SK-MEL-5 (cell line): ENCODE results near the gene RASSF3. TPM values are rescaled to one million over a fixed set of nuclear protein-coding genes. Genes with fewer than 3 reads are reported as not detected.

Source experiments
- DNase-seq: peaks from one replicate; pipeline ENCODE4 v3.0.0-alpha.2; 2016; ENCODE audit warnings: low read depth, low spot score
- in situ Hi-C: cut with HindIII; loops from 2 replicates; pipeline ENCODE4 v1.10.0; 2016; ENCODE audit warnings: low sequenced_read_pairs, high pct_unique_total_duplicates, low pct_unique_long_range_greater_than_20kb
- total RNA-seq: library from RNA; depleted of rRNA; stranded (reverse); fragments of >200 nt; shearing (Covaris generic); gene quantifications from 2 replicates; pipeline ENCODE4 v1.2.3, GENCODE V29; 2014

Gene RASSF3
- total RNA-seq, 1 experiment from 2014 or later = 117 TPM

GRCh38 chr12:64695550-64695949 is 85.3 kb downstream of the RASSF3 start:
- in situ Hi-C loops = no loop called here
- DNase-seq = no peak

GRCh38 chr12:64696080-64696741 is 85.9 kb downstream of the RASSF3 start:
- in situ Hi-C loops = no loop called here

GRCh38 chr12:64699504-64700115 is 89.3 kb downstream of the RASSF3 start:
- in situ Hi-C loops = loop anchor here (25.0 kb wide), 1 partner anchor 162 kb away; no protein-coding TSS in a partner anchor
- DNase-seq = no peak

More at GRCh38 chr12:64696080-64696741, 85.9 kb downstream of the RASSF3 start:
- peak; percentile 51 for DNase-seq

- in situ Hi-C loops = loop anchor here (25.0 kb wide), 1 partner anchor 163 kb away; no protein-coding TSS in a partner anchor
Observed at GRCh38 chr12:64700532-64700931, 90.2 kb downstream of the RASSF3 start.

GRCh38 chr12:64701283-64701682 is 91.0 kb downstream of the RASSF3 start:
- in situ Hi-C loops = loop anchor here (25.0 kb wide), 1 partner anchor 164 kb away; no protein-coding TSS in a partner anchor
- DNase-seq = no peak

More at GRCh38 chr12:64700532-64700931, 90.2 kb downstream of the RASSF3 start:
- no peak for DNase-seq

GRCh38 chr12:64706306-64706705 is 96.0 kb downstream of the RASSF3 start:
- in situ Hi-C loops = loop anchor here (25.0 kb wide), 1 partner anchor 169 kb away; no protein-coding TSS in a partner anchor
- no peak for DNase-seq

GRCh38 chr12:64706857-64707256 is 96.6 kb downstream of the RASSF3 start:
- in situ Hi-C loops = loop anchor here (25.0 kb wide), 1 partner anchor 170 kb away; no protein-coding TSS in a partner anchor

GRCh38 chr12:64707362-64707761 is 97.1 kb downstream of the RASSF3 start:
- in situ Hi-C loops = loop anchor here (25.0 kb wide), 1 partner anchor 170 kb away; no protein-coding TSS in a partner anchor
- DNase-seq = no peak

More at GRCh38 chr12:64706857-64707256, 96.6 kb downstream of the RASSF3 start:
- no peak for DNase-seq

GRCh38 chr12:64707926-64708325 is 97.6 kb downstream of the RASSF3 start:
- DNase-seq = no peak
- in situ Hi-C loops = loop anchor here (25.0 kb wide), 1 partner anchor 171 kb away; no protein-coding TSS in a partner anchor

- in situ Hi-C loops = loop anchor here (25.0 kb wide), 1 partner anchor 172 kb away; no protein-coding TSS in a partner anchor
- no peak for DNase-seq
Observed at GRCh38 chr12:64709429-64709828, 99.1 kb downstream of the RASSF3 start.

- no peak for DNase-seq
Observed at GRCh38 chr12:64713376-64713775, 103.1 kb downstream of the RASSF3 start.

GRCh38 chr12:64714551-64714968 is 104.3 kb downstream of the RASSF3 start:
- in situ Hi-C loops = loop anchor here (25.0 kb wide), 1 partner anchor 177 kb away; no protein-coding TSS in a partner anchor
- DNase-seq = no peak

More at GRCh38 chr12:64713376-64713775, 103.1 kb downstream of the RASSF3 start:
- in situ Hi-C loops = loop anchor here (25.0 kb wide), 1 partner anchor 176 kb away; no protein-coding TSS in a partner anchor

- in situ Hi-C loops = loop anchor here (25.0 kb wide), 1 partner anchor 179 kb away; no protein-coding TSS in a partner anchor
Observed at GRCh38 chr12:64716371-64716770, 106.1 kb downstream of the RASSF3 start.

GRCh38 chr12:64716839-64717455 is 106.7 kb downstream of the RASSF3 start:
- no peak for DNase-seq
- in situ Hi-C loops = loop anchor here (25.0 kb wide), 1 partner anchor 180 kb away; no protein-coding TSS in a partner anchor

More at GRCh38 chr12:64716371-64716770, 106.1 kb downstream of the RASSF3 start:
- DNase-seq = peak; percentile 38

GRCh38 chr12:64718649-64719048 is 108.4 kb downstream of the RASSF3 start:
- DNase-seq = no peak
- in situ Hi-C loops = loop anchor here (25.0 kb wide), 1 partner anchor 181 kb away; no protein-coding TSS in a partner anchor

GRCh38 chr12:64720884-64721283 is 110.6 kb downstream of the RASSF3 start:
- DNase-seq = no peak
- in situ Hi-C loops = loop anchor here (25.0 kb wide), 1 partner anchor 184 kb away; no protein-coding TSS in a partner anchor

GRCh38 chr12:64722835-64723234 is 112.5 kb downstream of the RASSF3 start:
- DNase-seq = no peak
- in situ Hi-C loops = loop anchor here (25.0 kb wide), 1 partner anchor 186 kb away; no protein-coding TSS in a partner anchor
